Spleen (tissue), 7 donors: ENCODE measurements around the gene HDAC3.

Experiments used
- CTCF ChIP-seq, 11 experiments: fragments of 200-600 bp in 7 of 11; fragments of 450-650 bp in 4 of 11; sonication (generic) in 4 of 11; IDR thresholded peaks in 8 of 11; conservative IDR thresholded peaks in 3 of 11; 1 replicate in 7 of 11; 2 replicates in 4 of 11; pipeline versions ENCODE4 v1.4.0 to v1.8.0; 2016 to 2021; ENCODE audit warnings: antibody characterized with exemption in 11 of 11, inconsistent platforms in 4 of 11, mild to moderate bottlenecking in 1 of 11
- POLR2AphosphoS5 ChIP-seq, 3 donors: sonication (generic); formaldehyde crosslinking; IDR thresholded peaks; one replicate each; pipeline ENCODE4 v1.5.1; 2017; ENCODE audit warnings: antibody characterized with exemption in 3 of 3
- donor health status: DM: no; HTN: no; CAD: no; lungs with moderate emphysema.
- donor health status: DM: no; HTN: no; CAD: no.
- donor health status: DM: no; HTN: no; CAD: no.

- TF ChIP-seq POLR2AphosphoS5 (IDR thresholded peaks at IDR 0.05) (no peak), CTCF (IDR thresholded peaks at IDR 0.05 in 8 of 11, conservative IDR thresholded peaks at IDR 0.05 in 3 of 11) (no peak)
Measured at GRCh38 chr5:141618030-141618803, 18.4 kb downstream of the HDAC3 start.
